ENCODE results near the gene TAS1R2.
"Not testable (repeated sequence)": the region's sequence is repeated elsewhere in the genome, so short reads cannot be mapped to it uniquely, and the experiment has no call there.

TAS1R2 gene

GRCh38 chr1:18868354-18868753 lies 8.9 kb upstream of the TAS1R2 start:
- no peak for DNase-seq

GRCh38 chr1:18866846-18867245 lies 7.4 kb upstream of the TAS1R2 start:
- no peak for DNase-seq

GRCh38 chr1:18866314-18866713 lies 6.9 kb upstream of the TAS1R2 start:
- no peak for DNase-seq

- DNase-seq: no peak
Observed at GRCh38 chr1:18865176-18865575, 5.7 kb upstream of the TAS1R2 start.

GRCh38 chr1:18861590-18861989 lies 2.1 kb upstream of the TAS1R2 start:
- no peak for DNase-seq

GRCh38 chr1:18861082-18861481 lies 1.6 kb upstream of the TAS1R2 start:
- no peak for DNase-seq

- no peak for DNase-seq
Observed at GRCh38 chr1:18858070-18858688, 1.3 kb downstream of the TAS1R2 start.

- DNase-seq: no peak
Observed at GRCh38 chr1:18856435-18856834, 3.0 kb downstream of the TAS1R2 start.

GRCh38 chr1:18855573-18855972 lies 3.9 kb downstream of the TAS1R2 start:
- DNase-seq: no peak

GRCh38 chr1:18854331-18855025 lies 5.0 kb downstream of the TAS1R2 start:
- DNase-seq: no peak

GRCh38 chr1:18852501-18852900 lies 7.0 kb downstream of the TAS1R2 start:
- DNase-seq: no peak

GRCh38 chr1:18849261-18849711 lies 10.2 kb downstream of the TAS1R2 start:
- DNase-seq: no peak

- not testable (repeated sequence) for DNase-seq
Observed at GRCh38 chr1:18847723-18848122, 11.7 kb downstream of the TAS1R2 start.

- DNase-seq: no peak
Observed at GRCh38 chr1:18840145-18840544, 19.3 kb downstream of the TAS1R2 start.

GRCh38 chr1:18836654-18837053 lies 22.8 kb downstream of the TAS1R2 start:
- no peak for DNase-seq

GRCh38 chr1:18832319-18832718 lies 27.1 kb downstream of the TAS1R2 start:
- DNase-seq: not testable (repeated sequence)

GRCh38 chr1:18831656-18832055 lies 27.8 kb downstream of the TAS1R2 start:
- no peak for DNase-seq

GRCh38 chr1:18830596-18830995 lies 28.9 kb downstream of the TAS1R2 start:
- no peak for DNase-seq

GRCh38 chr1:18829671-18830070 lies 29.8 kb downstream of the TAS1R2 start:
- DNase-seq: no peak

GRCh38 chr1:18828224-18828623 lies 31.2 kb downstream of the TAS1R2 start:
- DNase-seq: no peak

GRCh38 chr1:18823438-18823837 lies 36.0 kb downstream of the TAS1R2 start:
- DNase-seq: no peak

- peak; percentile 44 for DNase-seq
Observed at GRCh38 chr1:18820791-18821641, 38.4 kb downstream of the TAS1R2 start.

- DNase-seq: no peak
Observed at GRCh38 chr1:18819986-18820790, 39.3 kb downstream of the TAS1R2 start.
